Loucy (cell line): ENCODE measurements around the gene TENT4B.

ENCODE experiments used
- H2AFZ ChIP-seq: fragments of 200-600 bp; sonication (generic); 2 replicates; pipeline ENCODE4 v1.6.0; 2016; ENCODE audit warnings: antibody characterized with exemption, mild to moderate bottlenecking, low read length, moderate library complexity
- H3F3A ChIP-seq: fragments of 200-600 bp; 2 replicates; pipeline ENCODE4 v1.6.0; 2016; ENCODE audit warnings: antibody characterized with exemption, low read depth, mild to moderate bottlenecking
- H3K27me3 ChIP-seq: fragments of 200-600 bp; sonication (generic); 2 replicates; pipeline ENCODE4 v1.6.1; 2014; ENCODE audit warnings: low read length, mild to moderate bottlenecking; ENCODE audit not compliant: insufficient read depth, poor library complexity, severe bottlenecking
- H3K36me3 ChIP-seq: fragments of 200-600 bp; sonication (generic); 2 replicates; pipeline ENCODE4 v1.6.1; 2016; ENCODE audit warnings: low read length; ENCODE audit not compliant: insufficient read depth
- H3K4me1 ChIP-seq: fragments of 200-600 bp; sonication (generic); 2 replicates; pipeline ENCODE4 v1.5.1; 2014; ENCODE audit warnings: low read length, mild to moderate bottlenecking; ENCODE audit not compliant: insufficient read depth, poor library complexity, severe bottlenecking
- H3K4me2 ChIP-seq: fragments of 200-600 bp; sonication (generic); 2 replicates; pipeline ENCODE4 v1.6.0; 2014; ENCODE audit warnings: antibody characterized with exemption, low read length, low read depth, mild to moderate bottlenecking; ENCODE audit not compliant: poor library complexity, severe bottlenecking
- H3K4me3 ChIP-seq: fragments of 200-600 bp; sonication (generic); 2 replicates; pipeline ENCODE4 v1.5.1; 2014; ENCODE audit warnings: low read length, mild to moderate bottlenecking, mixed read lengths; ENCODE audit not compliant: poor library complexity, severe bottlenecking
- H3K79me2 ChIP-seq: fragments of 200-600 bp; sonication (generic); 2 replicates; pipeline ENCODE4 v1.6.1; 2014; ENCODE audit warnings: low read length; ENCODE audit not compliant: insufficient read depth
- H3K9ac ChIP-seq: fragments of 200-600 bp; sonication (generic); 2 replicates; pipeline ENCODE4 v1.6.0; 2014; ENCODE audit warnings: mild to moderate bottlenecking, low read depth, low read length, moderate library complexity; ENCODE audit not compliant: poor library complexity, severe bottlenecking
- H3K9me2 ChIP-seq: fragments of 200-600 bp; sonication (generic); replicated peaks from 2 replicates; pipeline ENCODE4 v1.6.1; 2016; ENCODE audit warnings: low read depth, low read length, mixed read lengths
- H3K9me3 ChIP-seq: fragments of 200-600 bp; sonication (generic); 2 replicates; pipeline ENCODE4 v1.6.1; 2014; ENCODE audit warnings: mild to moderate bottlenecking, antibody characterized with exemption, low read length, low read depth; ENCODE audit not compliant: insufficient read depth
- H4K20me1 ChIP-seq: fragments of 200-600 bp; sonication (generic); 2 replicates; pipeline ENCODE4 v1.6.0; 2014; ENCODE audit warnings: antibody characterized with exemption, low read length, mild to moderate bottlenecking; ENCODE audit not compliant: insufficient read depth, poor library complexity, severe bottlenecking
- EZH2phosphoT487 ChIP-seq: fragments of 200-600 bp; IDR thresholded peaks from 2 replicates; pipeline ENCODE4 v1.6.1; 2018; ENCODE audit warnings: antibody characterized with exemption, mild to moderate bottlenecking, moderate library complexity, borderline replicate concordance
- TF ChIP-seq, protein P1 (sequence below): fragments of 200-600 bp; sonication (generic); conservative IDR thresholded peaks from 2 replicates; pipeline ENCODE4 v1.5.1; 2014; ENCODE audit warnings: mild to moderate bottlenecking, antibody characterized with exemption, low read length

TENT4B gene

GRCh38 chr16:50267151-50267631 lies 114.1 kb downstream of the TENT4B start:
- Histone ChIP-seq H3K9me3 (no peaks in the 10 kb centered on the region), H3K27me3 (no peaks in the 10 kb centered on the region), H3K4me3 (peak overlapping the region; percentile 97), H3K36me3 (no peaks in the 10 kb centered on the region), H3F3A (no peaks in the 10 kb centered on the region; the same call in 1 of the 2 replicates), H3K9me2 (no peaks in the 10 kb centered on the region), H3K9ac (peak overlapping the region; percentile 98), H3K79me2 (peaks cover 58% of the 10 kb centered on the region), H2AFZ (no peak overlapping the region), H4K20me1 (no peaks in the 10 kb centered on the region), H3K4me1 (peaks cover 61% of the 10 kb centered on the region), H3K4me2 (peak overlapping the region; percentile 97)
- TF ChIP-seq, protein P1, sequence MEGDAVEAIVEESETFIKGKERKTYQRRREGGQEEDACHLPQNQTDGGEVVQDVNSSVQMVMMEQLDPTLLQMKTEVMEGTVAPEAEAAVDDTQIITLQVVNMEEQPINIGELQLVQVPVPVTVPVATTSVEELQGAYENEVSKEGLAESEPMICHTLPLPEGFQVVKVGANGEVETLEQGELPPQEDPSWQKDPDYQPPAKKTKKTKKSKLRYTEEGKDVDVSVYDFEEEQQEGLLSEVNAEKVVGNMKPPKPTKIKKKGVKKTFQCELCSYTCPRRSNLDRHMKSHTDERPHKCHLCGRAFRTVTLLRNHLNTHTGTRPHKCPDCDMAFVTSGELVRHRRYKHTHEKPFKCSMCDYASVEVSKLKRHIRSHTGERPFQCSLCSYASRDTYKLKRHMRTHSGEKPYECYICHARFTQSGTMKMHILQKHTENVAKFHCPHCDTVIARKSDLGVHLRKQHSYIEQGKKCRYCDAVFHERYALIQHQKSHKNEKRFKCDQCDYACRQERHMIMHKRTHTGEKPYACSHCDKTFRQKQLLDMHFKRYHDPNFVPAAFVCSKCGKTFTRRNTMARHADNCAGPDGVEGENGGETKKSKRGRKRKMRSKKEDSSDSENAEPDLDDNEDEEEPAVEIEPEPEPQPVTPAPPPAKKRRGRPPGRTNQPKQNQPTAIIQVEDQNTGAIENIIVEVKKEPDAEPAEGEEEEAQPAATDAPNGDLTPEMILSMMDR, result no peak
- TF ChIP-seq EZH2phosphoT487, result no peak

DNA sequence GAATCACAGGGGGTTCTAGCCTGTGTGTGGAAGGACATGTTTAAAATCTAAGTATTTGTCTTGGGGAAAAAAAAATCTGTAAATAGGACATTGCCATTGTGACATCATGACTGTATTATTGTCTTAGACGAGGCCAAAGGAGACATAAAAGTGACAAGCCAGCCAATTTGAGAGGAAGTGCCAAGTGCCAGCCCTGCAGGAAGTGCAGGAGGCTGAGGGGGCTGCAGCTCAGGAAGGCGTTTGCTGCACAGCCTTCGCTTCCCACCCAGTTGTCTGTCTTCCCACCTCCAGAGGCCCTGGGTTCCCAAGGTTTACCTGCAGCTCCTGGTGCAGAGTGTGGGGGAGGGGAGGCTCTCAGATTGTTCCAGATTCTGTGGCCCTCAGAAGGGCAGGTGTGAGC lies 114.5 kb downstream of the TENT4B start:
- no peaks in the 10 kb centered on the region for H3K27me3 ChIP-seq

GRCh38 chr16:50268352-50268751 lies 115.2 kb downstream of the TENT4B start:
- no peak overlapping the region for H2AFZ ChIP-seq
- H3K9me3 ChIP-seq, result no peaks in the 10 kb centered on the region
- peak overlapping the region; percentile 97 for H3K4me2 ChIP-seq
- H3K27me3 ChIP-seq, result no peaks in the 10 kb centered on the region
- H3K9ac ChIP-seq, result peak overlapping the region; percentile 98
- H3K36me3 ChIP-seq, result no peaks in the 10 kb centered on the region
- H4K20me1 ChIP-seq, result no peaks in the 10 kb centered on the region
- peak overlapping the region; percentile 97 for H3K4me3 ChIP-seq
- H3K4me1 ChIP-seq, result peaks cover 72% of the 10 kb centered on the region
- no peaks in the 10 kb centered on the region; the same call in 1 of the 2 replicates for H3F3A ChIP-seq
- TF ChIP-seq EZH2phosphoT487, result no peak
- TF ChIP-seq, protein P1, result no peak
- H3K79me2 ChIP-seq, result peaks cover 69% of the 10 kb centered on the region
- no peaks in the 10 kb centered on the region for H3K9me2 ChIP-seq

More for the DNA sequence above, 114.5 kb downstream of the TENT4B start:
- Histone ChIP-seq H4K20me1 (no peaks in the 10 kb centered on the region), H3F3A (no peaks in the 10 kb centered on the region; the same call in 1 of the 2 replicates), H3K4me1 (peaks cover 65% of the 10 kb centered on the region), H3K4me3 (peak overlapping the region; percentile 97), H3K36me3 (no peaks in the 10 kb centered on the region), H3K9me3 (no peaks in the 10 kb centered on the region), H3K79me2 (peaks cover 62% of the 10 kb centered on the region), H3K4me2 (peak overlapping the region; percentile 97), H2AFZ (no peak overlapping the region), H3K9me2 (no peaks in the 10 kb centered on the region), H3K9ac (peak overlapping the region; percentile 98)
- TF ChIP-seq EZH2phosphoT487, result no peak
- TF ChIP-seq, protein P1, result no peak
